GM23338 (cell line): ENCODE data around the gene SEZ6L. TPM values are rescaled to one million over a fixed set of nuclear protein-coding genes. Genes with fewer than 3 reads are reported as not detected.

Experiments used
- ATAC-seq: fragments of 200-7000 bp; cut with Tn5 transposase; 3 replicates; pipeline ENCODE4 v1.9.1; 2020
- DNase-seq: peaks from one replicate; pipeline ENCODE4 v3.0.0-alpha.2; 2015; ENCODE audit warnings: low spot score
- H2AFZ ChIP-seq: fragments of 200-600 bp; sonication (generic); 2 replicates; pipeline ENCODE4 v1.8.0; 2016; ENCODE audit warnings: antibody characterized with exemption, mild to moderate bottlenecking, moderate library complexity
- H3F3A ChIP-seq: fragments of 200-600 bp; sonication (generic); replicated peaks from 2 replicates; pipeline ENCODE4 v1.8.0; 2017; ENCODE audit warnings: antibody characterized with exemption, mixed run types, low read depth
- H3K27ac ChIP-seq: fragments of 200-600 bp; sonication (generic); 2 replicates; pipeline ENCODE4 v1.6.1; 2016; ENCODE audit warnings: low read depth
- H3K27me3 ChIP-seq: fragments of 200-600 bp; sonication (generic); 2 replicates; pipeline ENCODE4 v1.8.0; 2016; ENCODE audit warnings: mild to moderate bottlenecking, mixed run types, moderate library complexity; ENCODE audit not compliant: insufficient read depth
- H3K36me3 ChIP-seq: fragments of 200-600 bp; sonication (generic); 2 replicates; pipeline ENCODE4 v1.8.0; 2016; ENCODE audit warnings: mild to moderate bottlenecking; ENCODE audit not compliant: insufficient read depth
- H3K4me1 ChIP-seq: fragments of 200-600 bp; sonication (generic); 2 replicates; pipeline ENCODE4 v1.8.0; 2016; ENCODE audit warnings: mild to moderate bottlenecking, moderate library complexity; ENCODE audit not compliant: insufficient read depth
- H3K4me2 ChIP-seq: fragments of 200-600 bp; sonication (generic); 2 replicates; pipeline ENCODE4 v1.7.1; 2017; ENCODE audit warnings: mixed run types
- H3K4me3 ChIP-seq: fragments of 200-600 bp; sonication (generic); 2 replicates; pipeline ENCODE4 v1.6.1; 2016; ENCODE audit warnings: mixed run types
- H3K79me2 ChIP-seq: fragments of 200-600 bp; sonication (generic); replicated peaks from 2 replicates; pipeline ENCODE4 v1.8.0; 2017; ENCODE audit warnings: mild to moderate bottlenecking; ENCODE audit not compliant: insufficient read depth
- H3K9me2 ChIP-seq: fragments of 200-600 bp; sonication (generic); 2 replicates; pipeline ENCODE4 v1.8.0; 2017; ENCODE audit not compliant: insufficient read depth
- H4K20me1 ChIP-seq: fragments of 200-600 bp; sonication (generic); replicated peaks from 2 replicates; pipeline ENCODE4 v1.8.0; 2017; ENCODE audit warnings: mild to moderate bottlenecking; ENCODE audit not compliant: insufficient read depth
- H3K27ac Mint-ChIP-seq: 2 replicates; pipeline ENCODE4 v1.8.0; 2020; ENCODE audit warnings: inconsistent platforms, mild to moderate bottlenecking, moderate library complexity, mixed read lengths
- H3K27me3 Mint-ChIP-seq: 3 replicates; pipeline ENCODE4 v1.8.0; 2022; ENCODE audit warnings: low read depth, mild to moderate bottlenecking, moderate library complexity, mixed read lengths, inconsistent platforms; ENCODE audit not compliant: insufficient read depth, poor library complexity
- H3K36me3 Mint-ChIP-seq: 3 replicates; pipeline ENCODE4 v1.8.0; 2021; ENCODE audit warnings: low read depth, mild to moderate bottlenecking, inconsistent platforms, moderate library complexity, mixed read lengths
- H3K4me1 Mint-ChIP-seq: 3 replicates; pipeline ENCODE4 v1.8.0; 2020; ENCODE audit warnings: mild to moderate bottlenecking, inconsistent platforms, mixed read lengths
- H3K4me3 Mint-ChIP-seq: 3 replicates; pipeline ENCODE4 v1.8.0; 2021; ENCODE audit warnings: moderate library complexity, mild to moderate bottlenecking, inconsistent platforms, mixed read lengths
- H3K9me3 Mint-ChIP-seq: 3 replicates; pipeline ENCODE4 v1.8.0; 2020; ENCODE audit warnings: moderate library complexity, mild to moderate bottlenecking, inconsistent platforms, mixed read lengths
- EZH2 ChIP-seq: fragments of 200-600 bp; sonication (generic); IDR thresholded peaks from one replicate; pipeline ENCODE4 v1.8.0; 2017; ENCODE audit warnings: antibody characterized with exemption, mild to moderate bottlenecking, low read depth; ENCODE audit not compliant: unreplicated experiment
- JUNB ChIP-seq: IDR thresholded peaks from one replicate; pipeline ENCODE4 v1.6.1; 2016; ENCODE audit warnings: antibody characterized with exemption; ENCODE audit not compliant: unreplicated experiment
- NANOG ChIP-seq: IDR thresholded peaks from 2 replicates; pipeline ENCODE4 v1.6.1; 2016; ENCODE audit warnings: antibody characterized with exemption, borderline replicate concordance
- STAT1 ChIP-seq: IDR thresholded peaks from one replicate; pipeline ENCODE4 v1.6.1; 2016; ENCODE audit warnings: antibody characterized with exemption; ENCODE audit not compliant: unreplicated experiment
- ZNF114 ChIP-seq: fragments of 250-450 bp; sonication (Bioruptor Pico); IDR thresholded peaks from 2 replicates; pipeline ENCODE4 v1.5.0; 2020; ENCODE audit warnings: mild to moderate bottlenecking, moderate library complexity
- polyA plus RNA-seq: library from polyadenylated mRNA; unstranded; fragments of >200 nt; fragmentation: Nextera tagmentation; extraction: Ambion mirVana; gene quantifications from 2 replicates; pipeline ENCODE4 v1.2.1, GENCODE V29; 2016
- total RNA-seq: library from RNA; depleted of rRNA; stranded (reverse); fragments of >200 nt; shearing (Covaris generic); gene quantifications from 2 replicates; pipeline ENCODE4 v1.2.3, GENCODE V29; 2014
- TF ChIP-seq, protein P1 (sequence below): IDR thresholded peaks from 2 replicates; pipeline ENCODE4 v1.6.1; 2016; ENCODE audit warnings: antibody characterized with exemption
- TF ChIP-seq, protein P2 (sequence below), 2 experiments: fragments of 200-600 bp in 1 of 2; sonication (generic) in 1 of 2; conservative IDR thresholded peaks; 2 replicates each; pipeline versions ENCODE4 v1.5.1 to v1.6.1; 2016 to 2017; ENCODE audit warnings: antibody characterized with exemption in 2 of 2, low read depth in 2 of 2, mild to moderate bottlenecking in 2 of 2, moderate library complexity in 1 of 2
- TF ChIP-seq, protein P3 (sequence below): fragments of 250-450 bp; sonication (Bioruptor Pico); IDR thresholded peaks from 2 replicates; pipeline ENCODE4 v1.5.0; 2020; ENCODE audit warnings: mild to moderate bottlenecking, moderate library complexity
- TF ChIP-seq, protein P4 (sequence below): IDR thresholded peaks from one replicate; pipeline ENCODE4 v1.6.1; 2018; ENCODE audit warnings: antibody characterized with exemption; ENCODE audit not compliant: unreplicated experiment

Gene SEZ6L
- total and polyA plus RNA-seq, 2 experiments from 2014 or later: 0.13 to 0.24 TPM

DNA sequence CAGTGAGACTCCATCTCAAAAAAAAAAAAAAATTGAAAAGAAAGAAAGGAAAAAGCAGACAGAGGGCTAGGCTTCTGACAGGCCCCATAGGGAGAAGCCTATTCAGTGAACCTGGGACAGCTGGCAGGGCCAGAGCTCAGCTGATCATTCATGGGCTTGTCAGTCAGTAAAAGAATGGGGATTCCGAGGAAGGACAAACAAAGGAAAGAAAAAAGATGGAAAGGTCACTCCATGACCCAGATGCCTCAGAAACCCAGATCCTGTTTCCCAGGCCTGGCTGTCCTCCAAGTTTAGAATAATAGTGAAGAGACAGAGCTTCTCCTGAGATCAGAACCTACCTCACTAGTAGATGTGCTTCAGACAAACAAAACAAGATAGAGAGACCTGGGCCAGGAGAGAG, 225.5 kb downstream of the SEZ6L start (continued):
- no peak for TF ChIP-seq NANOG
- TF ChIP-seq, protein P1, sequence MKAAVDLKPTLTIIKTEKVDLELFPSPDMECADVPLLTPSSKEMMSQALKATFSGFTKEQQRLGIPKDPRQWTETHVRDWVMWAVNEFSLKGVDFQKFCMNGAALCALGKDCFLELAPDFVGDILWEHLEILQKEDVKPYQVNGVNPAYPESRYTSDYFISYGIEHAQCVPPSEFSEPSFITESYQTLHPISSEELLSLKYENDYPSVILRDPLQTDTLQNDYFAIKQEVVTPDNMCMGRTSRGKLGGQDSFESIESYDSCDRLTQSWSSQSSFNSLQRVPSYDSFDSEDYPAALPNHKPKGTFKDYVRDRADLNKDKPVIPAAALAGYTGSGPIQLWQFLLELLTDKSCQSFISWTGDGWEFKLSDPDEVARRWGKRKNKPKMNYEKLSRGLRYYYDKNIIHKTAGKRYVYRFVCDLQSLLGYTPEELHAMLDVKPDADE: no peak

DNA sequence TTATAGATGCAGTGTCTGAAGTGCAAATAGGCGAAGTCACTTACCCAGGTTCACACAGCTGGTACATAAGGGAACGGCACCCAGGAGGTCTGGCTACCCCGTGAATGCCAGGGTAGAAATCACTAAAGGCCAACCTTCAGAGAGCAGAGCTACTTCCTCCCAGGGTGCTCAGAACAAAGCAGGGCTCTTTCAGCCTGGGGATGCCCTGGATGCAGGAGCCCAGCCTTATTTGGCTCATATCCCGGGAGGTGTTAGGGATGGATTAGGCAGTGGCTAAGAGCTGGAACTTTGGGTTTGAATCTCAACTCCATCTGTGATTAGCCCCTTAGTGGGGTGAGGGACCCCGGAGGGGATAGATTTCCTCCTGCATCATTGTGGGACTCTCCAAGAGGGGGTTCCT, 226.7 kb downstream of the SEZ6L start:
- peaks cover 6% of the 10 kb centered on the region for H3K27me3 Mint-ChIP-seq
- ATAC-seq: peak; percentile 64
- H3K79me2 ChIP-seq: no peaks in the 10 kb centered on the region
- H3K27ac Mint-ChIP-seq: no peak overlapping the region
- no peaks in the 10 kb centered on the region for H3K9me2 ChIP-seq
- no peak overlapping the region for H2AFZ ChIP-seq
- H3K4me3 ChIP-seq: no peak overlapping the region
- peak; percentile 25 for DNase-seq
- TF ChIP-seq, protein P2, sequence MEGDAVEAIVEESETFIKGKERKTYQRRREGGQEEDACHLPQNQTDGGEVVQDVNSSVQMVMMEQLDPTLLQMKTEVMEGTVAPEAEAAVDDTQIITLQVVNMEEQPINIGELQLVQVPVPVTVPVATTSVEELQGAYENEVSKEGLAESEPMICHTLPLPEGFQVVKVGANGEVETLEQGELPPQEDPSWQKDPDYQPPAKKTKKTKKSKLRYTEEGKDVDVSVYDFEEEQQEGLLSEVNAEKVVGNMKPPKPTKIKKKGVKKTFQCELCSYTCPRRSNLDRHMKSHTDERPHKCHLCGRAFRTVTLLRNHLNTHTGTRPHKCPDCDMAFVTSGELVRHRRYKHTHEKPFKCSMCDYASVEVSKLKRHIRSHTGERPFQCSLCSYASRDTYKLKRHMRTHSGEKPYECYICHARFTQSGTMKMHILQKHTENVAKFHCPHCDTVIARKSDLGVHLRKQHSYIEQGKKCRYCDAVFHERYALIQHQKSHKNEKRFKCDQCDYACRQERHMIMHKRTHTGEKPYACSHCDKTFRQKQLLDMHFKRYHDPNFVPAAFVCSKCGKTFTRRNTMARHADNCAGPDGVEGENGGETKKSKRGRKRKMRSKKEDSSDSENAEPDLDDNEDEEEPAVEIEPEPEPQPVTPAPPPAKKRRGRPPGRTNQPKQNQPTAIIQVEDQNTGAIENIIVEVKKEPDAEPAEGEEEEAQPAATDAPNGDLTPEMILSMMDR (conservative IDR thresholded peaks at IDR 0.05; ENCODE audit: low read depth in 2 of 2): no peak
- TF ChIP-seq, protein P3, sequence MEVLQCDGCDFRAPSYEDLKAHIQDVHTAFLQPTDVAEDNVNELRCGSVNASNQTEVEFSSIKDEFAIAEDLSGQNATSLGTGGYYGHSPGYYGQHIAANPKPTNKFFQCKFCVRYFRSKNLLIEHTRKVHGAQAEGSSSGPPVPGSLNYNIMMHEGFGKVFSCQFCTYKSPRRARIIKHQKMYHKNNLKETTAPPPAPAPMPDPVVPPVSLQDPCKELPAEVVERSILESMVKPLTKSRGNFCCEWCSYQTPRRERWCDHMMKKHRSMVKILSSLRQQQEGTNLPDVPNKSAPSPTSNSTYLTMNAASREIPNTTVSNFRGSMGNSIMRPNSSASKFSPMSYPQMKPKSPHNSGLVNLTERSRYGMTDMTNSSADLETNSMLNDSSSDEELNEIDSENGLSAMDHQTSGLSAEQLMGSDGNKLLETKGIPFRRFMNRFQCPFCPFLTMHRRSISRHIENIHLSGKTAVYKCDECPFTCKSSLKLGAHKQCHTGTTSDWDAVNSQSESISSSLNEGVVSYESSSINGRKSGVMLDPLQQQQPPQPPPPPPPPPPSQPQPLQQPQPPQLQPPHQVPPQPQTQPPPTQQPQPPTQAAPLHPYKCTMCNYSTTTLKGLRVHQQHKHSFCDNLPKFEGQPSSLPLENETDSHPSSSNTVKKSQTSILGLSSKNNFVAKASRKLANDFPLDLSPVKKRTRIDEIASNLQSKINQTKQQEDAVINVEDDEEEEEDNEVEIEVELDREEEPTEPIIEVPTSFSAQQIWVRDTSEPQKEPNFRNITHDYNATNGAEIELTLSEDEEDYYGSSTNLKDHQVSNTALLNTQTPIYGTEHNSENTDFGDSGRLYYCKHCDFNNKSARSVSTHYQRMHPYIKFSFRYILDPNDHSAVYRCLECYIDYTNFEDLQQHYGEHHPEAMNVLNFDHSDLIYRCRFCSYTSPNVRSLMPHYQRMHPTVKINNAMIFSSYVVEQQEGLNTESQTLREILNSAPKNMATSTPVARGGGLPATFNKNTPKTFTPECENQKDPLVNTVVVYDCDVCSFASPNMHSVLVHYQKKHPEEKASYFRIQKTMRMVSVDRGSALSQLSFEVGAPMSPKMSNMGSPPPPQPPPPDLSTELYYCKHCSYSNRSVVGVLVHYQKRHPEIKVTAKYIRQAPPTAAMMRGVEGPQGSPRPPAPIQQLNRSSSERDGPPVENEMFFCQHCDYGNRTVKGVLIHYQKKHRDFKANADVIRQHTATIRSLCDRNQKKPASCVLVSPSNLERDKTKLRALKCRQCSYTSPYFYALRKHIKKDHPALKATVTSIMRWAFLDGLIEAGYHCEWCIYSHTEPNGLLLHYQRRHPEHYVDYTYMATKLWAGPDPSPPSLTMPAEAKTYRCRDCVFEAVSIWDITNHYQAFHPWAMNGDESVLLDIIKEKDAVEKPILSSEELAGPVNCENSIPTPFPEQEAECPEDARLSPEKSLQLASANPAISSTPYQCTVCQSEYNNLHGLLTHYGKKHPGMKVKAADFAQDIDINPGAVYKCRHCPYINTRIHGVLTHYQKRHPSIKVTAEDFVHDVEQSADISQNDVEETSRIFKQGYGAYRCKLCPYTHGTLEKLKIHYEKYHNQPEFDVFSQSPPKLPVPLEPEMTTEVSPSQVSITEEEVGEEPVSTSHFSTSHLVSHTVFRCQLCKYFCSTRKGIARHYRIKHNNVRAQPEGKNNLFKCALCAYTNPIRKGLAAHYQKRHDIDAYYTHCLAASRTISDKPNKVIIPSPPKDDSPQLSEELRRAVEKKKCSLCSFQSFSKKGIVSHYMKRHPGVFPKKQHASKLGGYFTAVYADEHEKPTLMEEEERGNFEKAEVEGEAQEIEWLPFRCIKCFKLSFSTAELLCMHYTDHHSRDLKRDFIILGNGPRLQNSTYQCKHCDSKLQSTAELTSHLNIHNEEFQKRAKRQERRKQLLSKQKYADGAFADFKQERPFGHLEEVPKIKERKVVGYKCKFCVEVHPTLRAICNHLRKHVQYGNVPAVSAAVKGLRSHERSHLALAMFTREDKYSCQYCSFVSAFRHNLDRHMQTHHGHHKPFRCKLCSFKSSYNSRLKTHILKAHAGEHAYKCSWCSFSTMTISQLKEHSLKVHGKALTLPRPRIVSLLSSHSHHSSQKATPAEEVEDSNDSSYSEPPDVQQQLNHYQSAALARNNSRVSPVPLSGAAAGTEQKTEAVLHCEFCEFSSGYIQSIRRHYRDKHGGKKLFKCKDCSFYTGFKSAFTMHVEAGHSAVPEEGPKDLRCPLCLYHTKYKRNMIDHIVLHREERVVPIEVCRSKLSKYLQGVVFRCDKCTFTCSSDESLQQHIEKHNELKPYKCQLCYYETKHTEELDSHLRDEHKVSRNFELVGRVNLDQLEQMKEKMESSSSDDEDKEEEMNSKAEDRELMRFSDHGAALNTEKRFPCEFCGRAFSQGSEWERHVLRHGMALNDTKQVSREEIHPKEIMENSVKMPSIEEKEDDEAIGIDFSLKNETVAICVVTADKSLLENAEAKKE (CRISPR knock-in tag): no peak
- TF ChIP-seq, protein P1: no peak
- TF ChIP-seq STAT1 (no peak), ZNF114 (CRISPR knock-in tag) (no peak), NANOG (no peak), EZH2 (no peak), JUNB (no peak)
- TF ChIP-seq, protein P4, sequence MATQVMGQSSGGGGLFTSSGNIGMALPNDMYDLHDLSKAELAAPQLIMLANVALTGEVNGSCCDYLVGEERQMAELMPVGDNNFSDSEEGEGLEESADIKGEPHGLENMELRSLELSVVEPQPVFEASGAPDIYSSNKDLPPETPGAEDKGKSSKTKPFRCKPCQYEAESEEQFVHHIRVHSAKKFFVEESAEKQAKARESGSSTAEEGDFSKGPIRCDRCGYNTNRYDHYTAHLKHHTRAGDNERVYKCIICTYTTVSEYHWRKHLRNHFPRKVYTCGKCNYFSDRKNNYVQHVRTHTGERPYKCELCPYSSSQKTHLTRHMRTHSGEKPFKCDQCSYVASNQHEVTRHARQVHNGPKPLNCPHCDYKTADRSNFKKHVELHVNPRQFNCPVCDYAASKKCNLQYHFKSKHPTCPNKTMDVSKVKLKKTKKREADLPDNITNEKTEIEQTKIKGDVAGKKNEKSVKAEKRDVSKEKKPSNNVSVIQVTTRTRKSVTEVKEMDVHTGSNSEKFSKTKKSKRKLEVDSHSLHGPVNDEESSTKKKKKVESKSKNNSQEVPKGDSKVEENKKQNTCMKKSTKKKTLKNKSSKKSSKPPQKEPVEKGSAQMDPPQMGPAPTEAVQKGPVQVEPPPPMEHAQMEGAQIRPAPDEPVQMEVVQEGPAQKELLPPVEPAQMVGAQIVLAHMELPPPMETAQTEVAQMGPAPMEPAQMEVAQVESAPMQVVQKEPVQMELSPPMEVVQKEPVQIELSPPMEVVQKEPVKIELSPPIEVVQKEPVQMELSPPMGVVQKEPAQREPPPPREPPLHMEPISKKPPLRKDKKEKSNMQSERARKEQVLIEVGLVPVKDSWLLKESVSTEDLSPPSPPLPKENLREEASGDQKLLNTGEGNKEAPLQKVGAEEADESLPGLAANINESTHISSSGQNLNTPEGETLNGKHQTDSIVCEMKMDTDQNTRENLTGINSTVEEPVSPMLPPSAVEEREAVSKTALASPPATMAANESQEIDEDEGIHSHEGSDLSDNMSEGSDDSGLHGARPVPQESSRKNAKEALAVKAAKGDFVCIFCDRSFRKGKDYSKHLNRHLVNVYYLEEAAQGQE: no peak
- H3K36me3 ChIP-seq: no peaks in the 10 kb centered on the region
- H3K36me3 Mint-ChIP-seq: no peaks in the 10 kb centered on the region
- H3F3A ChIP-seq: no peaks in the 10 kb centered on the region
- H4K20me1 ChIP-seq: no peaks in the 10 kb centered on the region
- H3K4me1 Mint-ChIP-seq: peaks cover 14% of the 10 kb centered on the region
- H3K4me3 Mint-ChIP-seq: no peak overlapping the region
- no peak overlapping the region for H3K4me2 ChIP-seq
- no peaks in the 10 kb centered on the region; the same call in 1 of the 2 replicates for H3K4me1 ChIP-seq
- H3K9me3 Mint-ChIP-seq: no peaks in the 10 kb centered on the region
- H3K27ac ChIP-seq: 0 out of 2 replicates have a peak overlapping the region, but pooled peaks have one; percentile 37
- H3K27me3 ChIP-seq: no peaks in the 10 kb centered on the region
